Stimulated activated CD8-positive, alpha-beta memory T cell treated with anti-CD3 and anti-CD28 coated beads, Interleukin-4, amount 100 ng/mL, for 4 hours (primary cell): ENCODE results near the gene CACNA1I.

Experiments
- DNase-seq, 2 donors: peaks; one replicate each; pipeline ENCODE4 v3.0.0-alpha.2; 2020; ENCODE audit warnings: low read depth in 2 of 2, low spot score in 1 of 2

The CACNA1I gene

DNA sequence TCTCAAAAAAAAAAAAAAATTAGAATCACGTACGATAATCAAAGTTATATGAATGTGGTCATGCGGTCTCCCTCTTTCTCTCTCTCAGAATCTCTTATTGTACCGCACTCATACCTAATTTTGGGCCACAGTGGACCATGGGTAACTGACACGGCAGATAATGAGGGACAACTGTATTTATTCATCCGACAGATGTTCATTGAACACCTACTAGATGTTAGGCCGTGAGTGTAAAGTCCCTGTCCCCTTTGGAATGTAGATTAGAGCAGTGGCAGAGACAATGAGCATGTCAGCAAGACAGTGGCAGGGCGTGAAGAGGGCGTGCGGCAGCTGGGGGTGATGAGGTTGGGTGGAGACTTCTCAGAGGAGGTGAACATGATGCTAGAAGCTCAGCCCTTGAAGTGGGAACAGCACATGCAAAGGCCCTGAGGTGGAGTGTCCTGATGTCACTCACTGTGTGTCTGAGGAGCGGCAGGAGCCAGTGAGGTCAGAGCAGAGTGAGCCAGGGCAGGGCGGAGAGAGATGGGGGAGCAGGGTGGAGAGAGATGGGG is 25.1 kb downstream of the CACNA1I start:
- no peak for DNase-seq

GRCh38 chr22:39596601-39597000 is 26.0 kb downstream of the CACNA1I start:
- DNase-seq, result no peak

DNA sequence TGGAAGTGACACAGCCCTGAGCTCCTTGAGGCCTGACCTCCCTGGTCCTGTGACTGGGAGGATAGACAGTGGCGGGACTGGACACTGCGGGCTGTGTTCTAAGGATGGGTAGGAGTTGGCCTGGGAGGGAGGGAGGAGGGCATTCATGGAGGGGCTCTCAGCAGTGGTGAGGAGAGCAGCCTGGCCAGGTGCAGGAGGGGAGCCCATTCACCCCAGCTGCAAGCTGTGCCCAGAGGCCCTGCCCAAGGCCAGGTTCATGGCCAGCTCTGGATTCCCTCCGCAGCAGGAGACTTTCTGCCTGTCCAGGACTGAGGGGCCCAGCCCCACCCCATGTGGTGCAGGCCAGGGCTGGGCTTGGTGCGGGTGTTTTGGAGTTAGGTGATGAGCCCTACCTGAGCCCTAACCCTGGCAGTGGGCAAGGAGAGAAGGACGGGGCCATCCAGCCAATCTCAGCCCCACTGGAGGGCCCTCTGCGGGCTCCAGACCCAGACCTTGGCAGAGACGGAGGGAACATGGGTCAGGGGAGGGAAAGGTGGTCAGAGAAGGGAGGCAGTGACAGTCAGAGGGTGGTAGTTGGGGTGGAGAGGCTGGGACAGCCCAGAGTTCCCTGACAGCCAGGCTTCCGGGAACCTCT is 26.8 kb downstream of the CACNA1I start:
- no peak for DNase-seq

GRCh38 chr22:39598017-39598965 is 27.7 kb downstream of the CACNA1I start:
- DNase-seq, result peak; percentile 20 to 30

- DNase-seq, result no peak
Measured at GRCh38 chr22:39600491-39601179, 30.1 kb downstream of the CACNA1I start.

DNA sequence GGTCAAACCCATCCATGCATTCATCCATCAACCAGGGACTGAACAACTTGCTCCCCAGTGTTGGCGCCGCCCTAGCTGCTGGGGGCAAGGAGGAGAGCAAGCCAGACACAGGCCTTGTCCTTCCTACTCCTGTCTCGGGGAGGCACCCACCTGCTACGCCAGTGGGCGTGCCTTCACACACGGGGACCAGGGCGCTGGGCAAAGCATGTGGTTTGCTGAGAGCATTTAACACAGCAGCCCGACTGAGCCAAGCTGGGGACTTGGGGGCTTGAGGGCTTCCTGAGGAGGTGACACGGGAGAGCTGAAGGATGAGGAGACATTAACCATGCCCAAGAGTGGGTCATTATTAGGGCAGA is 30.6 kb downstream of the CACNA1I start:
- DNase-seq, result no peak

- DNase-seq, result no peak
Measured at GRCh38 chr22:39603345-39603744, 32.8 kb downstream of the CACNA1I start.

DNA sequence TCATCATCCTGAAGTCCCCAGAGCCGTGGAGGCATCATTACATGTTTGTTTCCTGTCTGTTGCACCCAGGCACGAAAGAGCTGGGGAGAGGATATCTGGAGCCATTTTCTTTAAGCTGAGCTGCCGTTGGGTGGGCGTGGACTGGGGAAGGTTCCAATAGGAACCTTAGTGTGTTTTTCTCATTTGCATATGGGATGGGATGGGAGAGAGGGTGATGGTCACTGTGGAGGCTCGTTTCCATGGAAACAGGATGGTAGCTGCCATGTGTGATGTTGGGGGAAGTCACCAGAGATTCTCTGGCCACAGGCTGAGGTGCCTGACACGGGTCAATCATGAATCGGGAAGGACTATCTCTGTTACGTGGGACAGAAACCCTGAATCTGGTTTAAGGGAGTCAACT is 39.7 kb downstream of the CACNA1I start:
- no peak for DNase-seq

DNA sequence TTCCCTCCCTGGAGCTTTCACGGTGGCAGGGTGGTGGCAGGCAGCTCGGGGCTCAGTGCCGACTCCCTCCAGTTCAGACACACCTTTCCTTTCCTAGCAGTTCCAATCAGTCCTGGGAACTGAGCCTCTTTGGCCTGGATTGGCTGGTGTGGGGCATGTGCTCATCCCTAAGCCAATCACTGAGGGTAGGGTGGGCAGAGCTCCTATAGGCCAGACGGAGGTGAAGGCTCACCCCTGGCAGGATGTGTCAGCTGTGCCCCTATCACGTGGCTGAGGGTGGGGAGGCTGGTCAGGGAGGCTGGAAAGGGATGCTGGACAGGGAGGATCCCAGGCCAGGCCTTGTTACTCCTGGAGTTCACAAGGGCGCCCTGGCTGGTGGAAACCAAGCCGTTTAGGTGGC is 40.2 kb downstream of the CACNA1I start:
- DNase-seq, result no peak

DNA sequence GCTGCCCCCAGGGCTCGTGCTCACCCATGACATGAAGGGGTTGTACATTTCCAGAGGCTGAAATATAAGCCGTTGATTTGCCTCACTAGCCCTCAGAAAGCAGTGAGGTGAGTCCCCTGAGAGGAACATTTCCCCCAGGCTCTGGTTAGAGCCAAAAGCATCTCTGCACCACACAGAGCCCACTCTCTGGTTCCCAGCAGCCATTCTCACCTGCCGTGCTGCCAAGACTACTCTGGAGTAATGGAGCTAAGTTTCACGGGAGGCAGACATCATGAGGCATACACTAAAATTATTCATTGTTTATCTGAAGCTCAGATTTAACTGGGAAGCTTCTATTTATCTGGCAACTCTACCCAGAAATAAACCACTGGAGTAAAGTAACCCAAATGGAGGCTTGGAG is 40.8 kb downstream of the CACNA1I start:
- DNase-seq, result no peak

DNA sequence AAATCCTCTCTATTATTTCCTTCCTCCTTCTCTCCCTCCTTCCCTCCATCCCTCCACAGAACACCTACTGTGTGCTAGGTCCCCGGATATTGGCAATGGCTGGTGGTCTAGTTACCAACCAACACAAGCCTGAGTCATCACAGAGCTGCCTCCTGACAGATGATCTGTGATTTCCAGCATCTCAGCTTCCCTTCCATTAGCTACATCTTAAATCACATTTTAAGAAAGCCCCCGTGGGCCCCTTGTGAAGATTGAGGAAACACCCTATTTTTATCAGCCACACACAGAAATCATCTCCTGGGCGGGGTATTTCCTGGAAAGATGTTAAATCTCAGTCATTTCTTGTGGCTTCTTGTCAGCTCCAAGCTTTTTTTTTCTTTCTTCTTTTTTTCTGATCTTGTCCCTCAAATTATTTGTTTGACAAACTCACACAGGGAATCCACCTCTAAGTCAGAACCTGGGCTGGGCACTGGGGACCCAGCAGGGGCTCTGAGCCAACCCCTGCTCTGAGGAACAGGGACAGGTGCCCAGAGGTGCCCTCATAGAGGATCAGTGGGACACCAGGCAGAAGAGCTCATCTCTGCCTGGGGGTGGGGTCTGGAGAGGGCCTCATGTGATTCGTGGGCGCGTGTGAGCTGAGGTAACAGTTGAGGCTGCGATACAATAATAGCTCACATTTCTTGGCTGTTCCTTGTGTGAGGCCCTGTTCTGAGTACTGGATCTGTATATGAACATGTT is 42.4 kb downstream of the CACNA1I start:
- DNase-seq, result no peak

DNA sequence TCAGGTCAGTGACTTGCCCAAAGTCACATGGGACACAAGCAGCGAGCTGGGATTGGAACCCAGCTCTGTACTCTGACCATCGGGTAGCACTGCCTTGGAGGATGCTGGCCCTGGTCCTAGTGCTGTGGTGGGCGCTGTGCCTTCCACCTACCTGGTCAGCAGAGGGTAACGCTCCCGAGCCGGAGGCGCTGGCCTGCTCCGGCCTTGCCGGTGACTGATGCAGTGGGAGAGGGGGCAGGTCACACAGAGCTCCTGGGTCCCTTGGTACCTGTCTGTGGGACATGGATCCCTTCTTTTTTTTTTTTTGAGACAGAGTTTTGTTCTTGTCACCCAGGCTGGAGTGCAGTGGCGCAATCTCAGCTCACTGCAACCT is 43.0 kb downstream of the CACNA1I start:
- no peak for DNase-seq

DNA sequence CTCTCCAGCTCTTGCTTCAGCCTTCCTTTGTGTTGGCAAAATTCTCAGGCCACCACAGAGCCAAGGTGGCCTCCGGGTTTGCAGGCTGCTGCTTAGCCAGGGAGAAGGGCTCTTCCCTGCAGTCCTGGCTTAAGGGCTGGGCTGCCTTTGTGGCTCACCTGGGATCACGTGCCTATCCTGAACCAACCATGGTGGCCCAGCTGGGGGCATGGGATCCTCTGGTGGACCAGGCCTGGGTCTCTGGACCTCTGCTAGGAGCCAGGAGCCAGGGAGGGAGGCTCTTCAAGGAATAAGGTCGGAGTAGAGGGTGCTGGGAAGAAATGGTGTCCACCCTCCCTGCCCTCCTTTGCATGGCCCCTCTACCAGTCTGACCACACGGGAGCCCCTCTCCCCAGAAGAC is 43.9 kb downstream of the CACNA1I start:
- DNase-seq, result no peak

GRCh38 chr22:39616051-39616450 is 45.5 kb downstream of the CACNA1I start:
- DNase-seq, result no peak

GRCh38 chr22:39616781-39617180 is 46.2 kb downstream of the CACNA1I start:
- DNase-seq, result no peak

DNA sequence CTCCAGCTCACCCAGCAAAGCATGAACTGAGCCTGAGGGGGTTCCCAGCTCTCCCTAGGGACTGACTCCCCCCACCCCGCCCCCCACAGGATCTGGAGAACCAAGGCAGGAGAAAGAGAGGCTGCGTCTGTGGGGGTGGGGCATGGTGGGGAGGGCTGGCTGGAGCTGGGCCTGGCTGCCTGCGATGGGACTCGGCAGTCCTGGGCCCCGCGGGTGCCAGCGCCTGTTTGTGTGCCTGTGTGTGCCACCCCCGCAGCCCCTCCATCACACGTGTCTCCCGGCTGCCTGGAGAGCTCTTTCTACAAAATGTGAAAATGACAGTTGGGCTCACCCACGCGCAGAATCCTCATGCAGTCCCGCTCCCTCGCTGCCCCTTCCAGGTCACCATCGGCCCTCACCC is 46.8 kb downstream of the CACNA1I start:
- DNase-seq, result no peak

- DNase-seq, result no peak
Measured at GRCh38 chr22:39617970-39618757, 47.6 kb downstream of the CACNA1I start.

- no peak for DNase-seq
Measured at GRCh38 chr22:39618996-39619530, 48.5 kb downstream of the CACNA1I start.

DNA sequence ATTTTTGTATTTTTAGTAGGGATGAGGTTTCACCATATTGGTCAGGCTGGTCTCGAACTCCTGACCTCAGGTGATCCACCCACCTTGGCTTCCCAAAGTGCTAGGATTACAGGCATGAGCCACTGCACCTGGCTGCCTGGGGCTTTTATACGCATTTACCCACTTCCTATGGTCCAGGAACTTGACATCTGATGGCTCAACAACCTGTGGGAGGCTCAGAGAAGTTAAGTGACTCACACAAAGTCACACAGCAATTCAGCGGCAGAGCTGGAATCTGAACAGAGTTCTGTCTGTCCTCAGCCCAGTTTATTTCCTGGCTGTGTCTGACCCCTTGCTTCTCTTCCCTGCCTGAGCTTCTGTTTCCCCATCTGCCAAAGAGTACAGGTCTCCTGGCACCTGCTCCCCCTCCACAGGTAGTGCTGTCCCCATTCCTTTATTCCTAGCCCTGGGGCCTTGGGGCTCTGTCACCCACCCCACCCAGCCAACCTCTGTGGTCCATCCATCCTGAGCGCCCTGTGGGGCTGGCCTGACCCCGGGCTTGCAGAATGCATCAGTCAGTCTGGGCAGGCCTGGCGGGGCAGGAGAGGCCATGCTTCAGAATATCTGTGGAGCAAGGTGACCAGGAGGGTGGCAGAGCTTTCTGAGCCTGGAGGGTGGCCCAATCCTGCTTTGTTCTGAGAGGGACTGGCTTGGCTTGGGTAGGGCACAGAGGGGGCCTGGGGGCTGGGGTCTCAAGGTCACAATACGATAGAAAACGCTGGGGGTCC is 50.6 kb downstream of the CACNA1I start:
- DNase-seq, result no peak
